Measurements from ENCODE around the gene CYB5R2.

CYB5R2 gene

GRCh38 chr11:7637447-7638157 is 35.7 kb downstream of the CYB5R2 start:
- DNase-seq (ENCODE audit: low spot score), result peak; percentile 39

- DNase-seq (ENCODE audit: low spot score), result no peak
Measured at GRCh38 chr11:7636350-7636749, 37.0 kb downstream of the CYB5R2 start.

- no peak for DNase-seq (ENCODE audit: low spot score)
Measured at GRCh38 chr11:7635708-7636107, 37.6 kb downstream of the CYB5R2 start.

- DNase-seq (ENCODE audit: low spot score), result no peak
Measured at GRCh38 chr11:7635137-7635536, 38.2 kb downstream of the CYB5R2 start.

GRCh38 chr11:7632211-7632610 is 41.1 kb downstream of the CYB5R2 start:
- DNase-seq (ENCODE audit: low spot score), result no peak

GRCh38 chr11:7630002-7630401 is 43.3 kb downstream of the CYB5R2 start:
- no peak for DNase-seq (ENCODE audit: low spot score)

GRCh38 chr11:7628660-7629059 is 44.6 kb downstream of the CYB5R2 start:
- no peak for DNase-seq (ENCODE audit: low spot score)

- DNase-seq (ENCODE audit: low spot score), result no peak
Measured at GRCh38 chr11:7622721-7623120, 50.6 kb downstream of the CYB5R2 start.

- no peak for DNase-seq (ENCODE audit: low spot score)
Measured at GRCh38 chr11:7621554-7621953, 51.7 kb downstream of the CYB5R2 start.

- DNase-seq (ENCODE audit: low spot score), result no peak
Measured at GRCh38 chr11:7621090-7621489, 52.2 kb downstream of the CYB5R2 start.

GRCh38 chr11:7619322-7619721 is 54.0 kb downstream of the CYB5R2 start:
- DNase-seq (ENCODE audit: low spot score), result no peak

GRCh38 chr11:7617032-7617431 is 56.3 kb downstream of the CYB5R2 start:
- no peak for DNase-seq (ENCODE audit: low spot score)
